ENCODE data around the gene TSPYL2.

TSPYL2 gene

GRCh38 chrX:53056292-53056691 is 25.9 kb upstream of the TSPYL2 start:
- WGBS, 2 experiments: 94 to 98% methylated on average over 5 of the region's 5 CpGs
- no peaks in the 10 kb centered on the region for H3K27me3 ChIP-seq (ENCODE audit: control insufficient read depth, insufficient read depth, low read length, poor library complexity, severe bottlenecking)
- no peak overlapping the region for H3K4me3 ChIP-seq (ENCODE audit: insufficient read depth, low read depth, low read length)
- H3K27ac ChIP-seq (ENCODE audit: insufficient read depth, low read depth, low read length, poor library complexity, severe bottlenecking): no peak overlapping the region
- no peaks in the 10 kb centered on the region for H3K36me3 ChIP-seq (ENCODE audit: control insufficient read depth, insufficient read depth, low read length)
- no peaks in the 10 kb centered on the region for H3K4me1 ChIP-seq (ENCODE audit: control insufficient read depth, insufficient read depth, low read length)
- no peaks in the 10 kb centered on the region for H3K9me3 ChIP-seq (ENCODE audit: control insufficient read depth, low read length)

DNA sequence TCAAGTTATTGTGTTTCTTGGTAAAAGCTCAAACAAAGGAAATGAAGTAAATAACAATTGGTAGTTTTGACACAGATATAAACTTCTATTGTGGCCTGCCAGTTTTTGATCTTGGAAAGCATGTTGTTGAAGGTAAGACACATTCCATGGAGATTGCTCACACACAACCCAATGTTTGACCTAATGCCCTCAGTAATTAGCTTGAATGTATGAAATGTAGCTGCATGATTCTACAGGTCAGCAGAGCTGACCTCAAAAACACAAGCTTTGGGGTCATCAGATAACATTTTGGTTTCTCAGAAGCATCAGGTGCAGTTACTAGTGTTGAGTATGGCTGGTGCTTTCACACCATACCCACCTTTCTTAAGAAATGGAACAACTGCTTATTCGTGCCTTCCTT is 17.1 kb upstream of the TSPYL2 start:
- Histone ChIP-seq H3K9me3 (ENCODE audit: control insufficient read depth, low read length) (no peaks in the 10 kb centered on the region), H3K36me3 (ENCODE audit: control insufficient read depth, insufficient read depth, low read length) (no peaks in the 10 kb centered on the region), H3K27me3 (ENCODE audit: control insufficient read depth, insufficient read depth, low read length, poor library complexity, severe bottlenecking) (no peaks in the 10 kb centered on the region), H3K4me3 (ENCODE audit: insufficient read depth, low read depth, low read length) (no peak overlapping the region), H3K27ac (ENCODE audit: insufficient read depth, low read depth, low read length, poor library complexity, severe bottlenecking) (no peak overlapping the region), H3K4me1 (ENCODE audit: control insufficient read depth, insufficient read depth, low read length) (no peaks in the 10 kb centered on the region)
- 100% methylated on average over 1 of the region's 1 CpG for WGBS, 2 experiments

- H3K27me3 ChIP-seq (ENCODE audit: control insufficient read depth, insufficient read depth, low read length, poor library complexity, severe bottlenecking): no peaks in the 10 kb centered on the region
- H3K4me1 ChIP-seq (ENCODE audit: control insufficient read depth, insufficient read depth, low read length): peaks cover 3% of the 10 kb centered on the region
- H3K9me3 ChIP-seq (ENCODE audit: control insufficient read depth, low read length): no peaks in the 10 kb centered on the region
- WGBS, 2 experiments: 87 to 90% methylated on average over 9 of the region's 10 CpGs
- H3K27ac ChIP-seq (ENCODE audit: insufficient read depth, low read depth, low read length, poor library complexity, severe bottlenecking): no peak overlapping the region
- H3K4me3 ChIP-seq (ENCODE audit: insufficient read depth, low read depth, low read length): no peak overlapping the region
- H3K36me3 ChIP-seq (ENCODE audit: control insufficient read depth, insufficient read depth, low read length): no peaks in the 10 kb centered on the region
Observed at GRCh38 chrX:53071064-53071463, 11.1 kb upstream of the TSPYL2 start.

- Histone ChIP-seq H3K27ac (ENCODE audit: insufficient read depth, low read depth, low read length, poor library complexity, severe bottlenecking) (no peak overlapping the region), H3K27me3 (ENCODE audit: control insufficient read depth, insufficient read depth, low read length, poor library complexity, severe bottlenecking) (no peaks in the 10 kb centered on the region), H3K36me3 (ENCODE audit: control insufficient read depth, insufficient read depth, low read length) (no peaks in the 10 kb centered on the region), H3K4me1 (ENCODE audit: control insufficient read depth, insufficient read depth, low read length) (peaks cover 3% of the 10 kb centered on the region), H3K9me3 (ENCODE audit: control insufficient read depth, low read length) (no peaks in the 10 kb centered on the region), H3K4me3 (ENCODE audit: insufficient read depth, low read depth, low read length) (no peak overlapping the region)
- 26 to 28% methylated on average over 30 to 31 of the region's 31 CpGs for WGBS, 2 experiments
Observed at GRCh38 chrX:53071604-53072417, 10.4 kb upstream of the TSPYL2 start.

- Histone ChIP-seq H3K9me3 (ENCODE audit: control insufficient read depth, low read length) (no peaks in the 10 kb centered on the region), H3K4me1 (ENCODE audit: control insufficient read depth, insufficient read depth, low read length) (peaks cover 3% of the 10 kb centered on the region), H3K36me3 (ENCODE audit: control insufficient read depth, insufficient read depth, low read length) (peaks cover 3% of the 10 kb centered on the region), H3K27ac (ENCODE audit: insufficient read depth, low read depth, low read length, poor library complexity, severe bottlenecking) (peak overlapping the region; percentile 50), H3K4me3 (ENCODE audit: insufficient read depth, low read depth, low read length) (no peak overlapping the region), H3K27me3 (ENCODE audit: control insufficient read depth, insufficient read depth, low read length, poor library complexity, severe bottlenecking) (no peaks in the 10 kb centered on the region)
- 80 to 85% methylated on average over 9 of the region's 9 CpGs for WGBS, 2 experiments
Observed at GRCh38 chrX:53072418-53073114, 9.6 kb upstream of the TSPYL2 start.

DNA sequence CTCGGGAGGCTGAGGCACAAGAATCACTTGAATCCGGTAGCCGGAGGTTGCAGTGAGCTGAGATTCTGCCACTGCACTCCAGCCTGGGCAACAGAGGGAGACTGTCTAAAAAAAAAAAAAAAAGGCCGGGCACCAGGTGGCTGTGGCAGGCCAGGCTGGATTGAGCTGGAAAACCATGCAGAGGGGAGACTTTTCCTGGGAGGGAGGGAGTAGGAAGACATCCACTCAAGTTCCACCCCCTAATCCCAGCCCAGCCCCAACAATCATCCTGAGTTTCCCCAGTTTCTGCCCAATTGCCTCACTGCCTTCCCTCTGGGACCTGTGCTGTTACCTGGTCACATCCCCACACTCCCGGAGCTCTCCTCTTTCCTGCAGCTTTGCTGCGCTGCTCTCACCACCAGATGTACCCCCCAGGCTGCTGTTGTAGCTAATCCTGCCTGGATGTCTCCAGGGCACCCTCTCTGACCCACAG is 9.0 kb upstream of the TSPYL2 start:
- WGBS, 2 experiments: 55 to 68% methylated on average over 5 of the region's 6 CpGs
- H3K9me3 ChIP-seq (ENCODE audit: control insufficient read depth, low read length): no peaks in the 10 kb centered on the region
- peak overlapping the region; percentile 50 for H3K27ac ChIP-seq (ENCODE audit: insufficient read depth, low read depth, low read length, poor library complexity, severe bottlenecking)

DNA sequence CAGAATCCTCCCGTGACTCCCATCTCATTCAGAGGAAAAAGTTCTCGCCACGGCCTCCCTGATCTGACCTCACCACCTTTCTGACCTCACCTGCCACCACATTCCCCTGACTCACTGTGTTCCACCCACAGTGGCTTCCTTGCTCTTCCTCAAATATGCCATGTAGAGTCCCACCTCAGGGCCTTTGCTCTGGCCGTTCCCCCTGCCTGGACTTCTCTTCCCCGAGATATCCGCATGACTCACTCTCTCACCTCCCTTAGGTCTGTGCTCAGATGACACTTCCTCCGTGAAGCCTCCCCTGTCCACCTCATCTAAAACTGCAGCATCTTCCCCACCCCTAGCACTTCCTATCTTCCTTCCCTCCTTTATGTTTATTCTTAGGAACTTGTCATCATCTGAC is 7.2 kb upstream of the TSPYL2 start:
- no peaks in the 10 kb centered on the region for H3K27me3 ChIP-seq (ENCODE audit: control insufficient read depth, insufficient read depth, low read length, poor library complexity, severe bottlenecking)
- H3K4me3 ChIP-seq (ENCODE audit: insufficient read depth, low read depth, low read length): no peak overlapping the region
- no peak overlapping the region for H3K27ac ChIP-seq (ENCODE audit: insufficient read depth, low read depth, low read length, poor library complexity, severe bottlenecking)

More for the DNA sequence above, 9.0 kb upstream of the TSPYL2 start:
- no peaks in the 10 kb centered on the region for H3K27me3 ChIP-seq (ENCODE audit: control insufficient read depth, insufficient read depth, low read length, poor library complexity, severe bottlenecking)
- H3K36me3 ChIP-seq (ENCODE audit: control insufficient read depth, insufficient read depth, low read length): peaks cover 4% of the 10 kb centered on the region
- no peak overlapping the region for H3K4me3 ChIP-seq (ENCODE audit: insufficient read depth, low read depth, low read length)
- peaks cover 3% of the 10 kb centered on the region for H3K4me1 ChIP-seq (ENCODE audit: control insufficient read depth, insufficient read depth, low read length)

DNA sequence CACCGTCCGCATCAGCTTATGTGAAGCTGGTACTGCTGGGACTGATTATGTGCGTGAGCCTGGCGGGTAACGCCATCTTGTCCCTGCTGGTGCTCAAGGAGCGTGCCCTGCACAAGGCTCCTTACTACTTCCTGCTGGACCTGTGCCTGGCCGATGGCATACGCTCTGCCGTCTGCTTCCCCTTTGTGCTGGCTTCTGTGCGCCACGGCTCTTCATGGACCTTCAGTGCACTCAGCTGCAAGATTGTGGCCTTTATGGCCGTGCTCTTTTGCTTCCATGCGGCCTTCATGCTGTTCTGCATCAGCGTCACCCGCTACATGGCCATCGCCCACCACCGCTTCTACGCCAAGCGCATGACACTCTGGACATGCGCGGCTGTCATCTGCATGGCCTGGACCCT is 5.5 kb upstream of the TSPYL2 start:
- WGBS, 2 experiments: 95 to 96% methylated on average over 21 of the region's 21 CpGs

More for the DNA sequence above, 7.2 kb upstream of the TSPYL2 start:
- 88 to 90% methylated on average over 7 of the region's 7 CpGs for WGBS, 2 experiments
- peaks cover 8% of the 10 kb centered on the region for H3K4me1 ChIP-seq (ENCODE audit: control insufficient read depth, insufficient read depth, low read length)
- no peaks in the 10 kb centered on the region for H3K9me3 ChIP-seq (ENCODE audit: control insufficient read depth, low read length)
- H3K36me3 ChIP-seq (ENCODE audit: control insufficient read depth, insufficient read depth, low read length): peaks cover 4% of the 10 kb centered on the region

DNA sequence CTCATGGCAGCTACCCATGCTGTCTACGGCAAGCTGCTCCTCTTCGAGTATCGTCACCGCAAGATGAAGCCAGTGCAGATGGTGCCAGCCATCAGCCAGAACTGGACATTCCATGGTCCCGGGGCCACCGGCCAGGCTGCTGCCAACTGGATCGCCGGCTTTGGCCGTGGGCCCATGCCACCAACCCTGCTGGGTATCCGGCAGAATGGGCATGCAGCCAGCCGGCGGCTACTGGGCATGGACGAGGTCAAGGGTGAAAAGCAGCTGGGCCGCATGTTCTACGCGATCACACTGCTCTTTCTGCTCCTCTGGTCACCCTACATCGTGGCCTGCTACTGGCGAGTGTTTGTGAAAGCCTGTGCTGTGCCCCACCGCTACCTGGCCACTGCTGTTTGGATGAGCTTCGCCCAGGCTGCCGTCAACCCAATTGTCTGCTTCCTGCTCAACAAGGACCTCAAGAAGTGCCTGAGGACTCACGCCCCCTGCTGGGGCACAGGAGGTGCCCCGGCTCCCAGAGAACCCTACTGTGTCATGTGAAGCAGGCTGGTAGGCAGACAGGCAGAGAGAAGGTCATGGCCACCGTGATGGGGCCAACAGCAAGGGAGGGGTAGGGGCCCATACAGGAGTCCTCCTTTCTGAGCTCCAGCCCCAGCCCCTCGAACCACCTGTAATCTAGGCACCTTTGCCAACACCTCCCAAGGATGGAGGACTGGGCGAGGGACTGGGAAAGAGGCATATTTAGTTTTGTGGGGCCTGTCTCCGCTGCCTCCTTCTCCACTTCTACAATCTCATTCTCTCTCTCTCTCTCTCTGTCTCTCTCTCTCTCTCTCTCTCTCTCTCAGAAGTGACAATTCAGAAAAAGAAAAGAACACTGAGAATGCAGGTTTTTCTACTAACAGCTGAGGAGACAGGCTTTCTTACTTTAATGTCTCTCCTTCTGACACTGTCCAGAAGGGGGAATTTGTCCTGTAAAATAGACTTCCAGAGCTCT is 4.7 kb upstream of the TSPYL2 start:
- H3K4me3 ChIP-seq (ENCODE audit: insufficient read depth, low read depth, low read length): no peak overlapping the region
- peaks cover 12% of the 10 kb centered on the region for H3K4me1 ChIP-seq (ENCODE audit: control insufficient read depth, insufficient read depth, low read length)
- 96% methylated on average over 25 to 27 of the region's 27 CpGs for WGBS, 2 experiments
- H3K27me3 ChIP-seq (ENCODE audit: control insufficient read depth, insufficient read depth, low read length, poor library complexity, severe bottlenecking): no peaks in the 10 kb centered on the region
- peaks cover 4% of the 10 kb centered on the region for H3K36me3 ChIP-seq (ENCODE audit: control insufficient read depth, insufficient read depth, low read length)
- H3K27ac ChIP-seq (ENCODE audit: insufficient read depth, low read depth, low read length, poor library complexity, severe bottlenecking): no peak overlapping the region
- no peaks in the 10 kb centered on the region for H3K9me3 ChIP-seq (ENCODE audit: control insufficient read depth, low read length)

More for the DNA sequence above, 5.5 kb upstream of the TSPYL2 start:
- H3K4me3 ChIP-seq (ENCODE audit: insufficient read depth, low read depth, low read length): no peak overlapping the region
- no peaks in the 10 kb centered on the region for H3K9me3 ChIP-seq (ENCODE audit: control insufficient read depth, low read length)
- peaks cover 14% of the 10 kb centered on the region for H3K4me1 ChIP-seq (ENCODE audit: control insufficient read depth, insufficient read depth, low read length)
- H3K36me3 ChIP-seq (ENCODE audit: control insufficient read depth, insufficient read depth, low read length): peaks cover 4% of the 10 kb centered on the region
- H3K27ac ChIP-seq (ENCODE audit: insufficient read depth, low read depth, low read length, poor library complexity, severe bottlenecking): no peak overlapping the region
- no peaks in the 10 kb centered on the region for H3K27me3 ChIP-seq (ENCODE audit: control insufficient read depth, insufficient read depth, low read length, poor library complexity, severe bottlenecking)
